Prostate gland (tissue), 2 donors: ENCODE results near the gene PDE4D. TPM values are rescaled to one million over a fixed set of nuclear protein-coding genes. Genes with fewer than 3 reads are reported as not detected.

Experiments
- DNase-seq: peaks from one replicate; pipeline ENCODE4 v3.0.0-alpha.2; 2019; ENCODE audit warnings: low spot score
- H3K27ac ChIP-seq, 2 donors: fragments of 200-600 bp; sonication (generic); 2 replicates each; pipeline ENCODE4 v1.5.1; 2017 to 2019
- H3K27me3 ChIP-seq: fragments of 200-600 bp; sonication (generic); replicated peaks from 2 replicates; pipeline ENCODE4 v1.5.1; 2019; ENCODE audit not compliant: insufficient read depth
- H3K36me3 ChIP-seq, 2 donors: fragments of 200-600 bp; sonication (generic); 1 replicate in 1 of 2; 2 replicates in 1 of 2; pipeline versions ENCODE4 v1.5.1 to v1.8.1; 2017 to 2019
- H3K4me1 ChIP-seq: fragments of 200-600 bp; sonication (generic); replicated peaks from 2 replicates; pipeline ENCODE4 v1.5.1; 2019
- H3K4me3 ChIP-seq, 2 donors: fragments of 200-600 bp; sonication (generic); 2 replicates each; pipeline ENCODE4 v1.5.1; 2017 to 2019
- H3K9me3 ChIP-seq: fragments of 200-600 bp; sonication (generic); 2 replicates; pipeline ENCODE4 v1.5.1; 2017
- CTCF ChIP-seq, 4 experiments: fragments of 200-600 bp in 2 of 4; fragments of 450-650 bp in 2 of 4; sonication (generic) in 2 of 4; IDR thresholded peaks; 1 replicate in 3 of 4; 2 replicates in 1 of 4; pipeline ENCODE4 v1.5.1; 2016 to 2019; ENCODE audit warnings: antibody characterized with exemption in 4 of 4, mild to moderate bottlenecking in 2 of 4, moderate library complexity in 2 of 4
- POLR2A ChIP-seq: fragments of 450-650 bp; IDR thresholded peaks from one replicate; pipeline ENCODE4 v1.6.1; 2016; ENCODE audit warnings: antibody characterized with exemption, mild to moderate bottlenecking
- POLR2AphosphoS5 ChIP-seq: sonication (generic); formaldehyde crosslinking; IDR thresholded peaks from one replicate; pipeline ENCODE4 v1.6.1; 2017; ENCODE audit warnings: antibody characterized with exemption
- WGBS: methylation state at CpG from one replicate; pipeline ENCODE4 v1.1.5; 2018; 5-methylcytosine and 5-hydroxymethylcytosine counted together
- intact Hi-C: fragments of 100-400 bp; cut with DNase I; formaldehyde crosslinking; loops from one replicate; pipeline ENCODE4 v1.14.2; 2022
- total RNA-seq, 2 donors: library from RNA; depleted of rRNA; stranded (reverse); fragments of >200 nt; gene quantifications; one replicate each; pipeline ENCODE4 v1.1.0, GENCODE V29; 2016

The PDE4D gene
- total RNA-seq, 2 donors from 2014 or later: 64.2 to 75.6 TPM

- Histone ChIP-seq H3K4me3 (no peak overlapping the region), H3K36me3 (no peaks in the 10 kb centered on the region), H3K4me1 (no peaks in the 10 kb centered on the region), H3K27me3 (no peaks in the 10 kb centered on the region), H3K27ac (no peak overlapping the region), H3K9me3 (no peaks in the 10 kb centered on the region)
- WGBS: 67% methylated on average over 7 of the region's 7 CpGs
- no peak for DNase-seq
- TF ChIP-seq POLR2AphosphoS5: no peak
- TF ChIP-seq CTCF (IDR thresholded peaks at IDR 0.05): no peak
- no peak for TF ChIP-seq POLR2A
- intact Hi-C loops: no loop called here
These were observed 547.0 kb downstream of the PDE4D start for GRCh38 chr5:59346514-59346913.

- no peaks in the 10 kb centered on the region for H3K27me3 ChIP-seq
- TF ChIP-seq POLR2AphosphoS5 (no peak), POLR2A (no peak)
- H3K36me3 ChIP-seq: no peaks in the 10 kb centered on the region
- WGBS: 77% methylated on average over 3 of the region's 3 CpGs
- H3K4me1 ChIP-seq: no peaks in the 10 kb centered on the region
- DNase-seq: no peak
- H3K4me3 ChIP-seq: no peak overlapping the region
- intact Hi-C loops: no loop called here
- no peak overlapping the region for H3K27ac ChIP-seq
- H3K9me3 ChIP-seq: no peaks in the 10 kb centered on the region
These were observed 551.3 kb downstream of the PDE4D start for GRCh38 chr5:59342181-59342580.

GRCh38 chr5:59341760-59342159 lies 551.8 kb downstream of the PDE4D start:
- no peaks in the 10 kb centered on the region for H3K9me3 ChIP-seq
- no peak for TF ChIP-seq CTCF (IDR thresholded peaks at IDR 0.05)
- TF ChIP-seq POLR2AphosphoS5: no peak
- no peak for TF ChIP-seq POLR2A
- intact Hi-C loops: no loop called here
- no peaks in the 10 kb centered on the region for H3K36me3 ChIP-seq
- no peak overlapping the region for H3K4me3 ChIP-seq
- no peak for DNase-seq
- H3K4me1 ChIP-seq: no peaks in the 10 kb centered on the region
- H3K27me3 ChIP-seq: no peaks in the 10 kb centered on the region
- H3K27ac ChIP-seq: no peak overlapping the region
- 95% methylated on average over 4 of the region's 4 CpGs for WGBS

GRCh38 chr5:59341155-59341554 lies 552.4 kb downstream of the PDE4D start:
- no peak overlapping the region for H3K27ac ChIP-seq
- H3K4me1 ChIP-seq: no peaks in the 10 kb centered on the region
- H3K4me3 ChIP-seq: no peak overlapping the region
- H3K27me3 ChIP-seq: no peaks in the 10 kb centered on the region
- DNase-seq: no peak
- no peaks in the 10 kb centered on the region for H3K36me3 ChIP-seq
- intact Hi-C loops: no loop called here
- WGBS: 67% methylated on average over 2 of the region's 2 CpGs
- TF ChIP-seq POLR2A: no peak
- TF ChIP-seq POLR2AphosphoS5: no peak
- no peak for TF ChIP-seq CTCF (IDR thresholded peaks at IDR 0.05)
- no peaks in the 10 kb centered on the region for H3K9me3 ChIP-seq

- no peak for DNase-seq
- H3K36me3 ChIP-seq: no peaks in the 10 kb centered on the region
- H3K4me1 ChIP-seq: no peaks in the 10 kb centered on the region
- no peak overlapping the region for H3K4me3 ChIP-seq
- 98% methylated on average over 1 of the region's 1 CpG for WGBS
- intact Hi-C loops: no loop called here
- TF ChIP-seq POLR2A (no peak), POLR2AphosphoS5 (no peak), CTCF (IDR thresholded peaks at IDR 0.05) (no peak)
- no peaks in the 10 kb centered on the region for H3K27me3 ChIP-seq
- H3K9me3 ChIP-seq: no peaks in the 10 kb centered on the region
- no peak overlapping the region for H3K27ac ChIP-seq
These were observed 552.9 kb downstream of the PDE4D start for GRCh38 chr5:59340637-59341036.
